A673 (cell line): ENCODE data around the gene BABAM2. TPM values are rescaled to one million over a fixed set of nuclear protein-coding genes. Genes with fewer than 3 reads are reported as not detected.

Experiments
- BruUV-seq: library from RNA; stranded (reverse); fragments of 400-500 nt; replicated peaks from 2 replicates; lab custom pipeline; 2021; lab: Mats Ljungman, UMichigan
- CTCF ChIA-PET: fragments of 300-600 bp; sonication (Branson Sonifier 250); formaldehyde crosslinking; loops from one replicate; lab custom pipeline; 2022; ENCODE audit warnings: antibody characterized with exemption; lab: Charles Lee
- POLR2A ChIA-PET: fragments of 300-600 bp; sonication (Branson Sonifier 250); formaldehyde crosslinking; loops from one replicate; lab custom pipeline; 2022; ENCODE audit warnings: antibody characterized with exemption; ENCODE audit not compliant: low non-redundant PET; lab: Charles Lee
- DNase-seq: peaks from one replicate; pipeline ENCODE4 v3.0.0-alpha.2; 2015; ENCODE audit warnings: low spot score
- H3K27ac ChIP-seq: fragments of 200-600 bp; sonication (generic); 2 replicates; pipeline ENCODE4 v1.5.1; 2016; ENCODE audit warnings: mixed run types, low read depth, mild to moderate bottlenecking, mixed read lengths, antibody characterized with exemption, low read length; ENCODE audit not compliant: poor library complexity, severe bottlenecking
- H3K27me3 ChIP-seq: fragments of 200-600 bp; sonication (generic); replicated peaks from 2 replicates; pipeline ENCODE4 v1.6.1; 2017; ENCODE audit warnings: mixed run types, low read depth, mild to moderate bottlenecking, mixed read lengths, antibody characterized with exemption, low read length; ENCODE audit not compliant: insufficient read depth, poor library complexity
- H3K36me3 ChIP-seq: fragments of 200-600 bp; sonication (generic); 2 replicates; pipeline ENCODE4 v1.6.1; 2016; ENCODE audit warnings: mixed run types, mild to moderate bottlenecking, mixed read lengths, antibody characterized with exemption, low read length; ENCODE audit not compliant: insufficient read depth, poor library complexity, severe bottlenecking
- H3K4me1 ChIP-seq: fragments of 200-600 bp; sonication (generic); 2 replicates; pipeline ENCODE4 v1.6.1; 2017; ENCODE audit warnings: mixed run types, mild to moderate bottlenecking, mixed read lengths, antibody characterized with exemption, low read length; ENCODE audit not compliant: insufficient read depth, poor library complexity, severe bottlenecking
- H3K4me3 ChIP-seq: fragments of 200-600 bp; sonication (generic); 2 replicates; pipeline ENCODE4 v1.5.1; 2016; ENCODE audit warnings: low read depth, mixed run types, mild to moderate bottlenecking, mixed read lengths, low read length; ENCODE audit not compliant: poor library complexity, severe bottlenecking
- H3K9me3 ChIP-seq: fragments of 200-600 bp; sonication (generic); 2 replicates; pipeline ENCODE4 v1.6.1; 2016; ENCODE audit warnings: mixed run types, low read depth, mild to moderate bottlenecking, mixed read lengths, antibody characterized with exemption, low read length; ENCODE audit not compliant: poor library complexity, severe bottlenecking
- CTCF ChIP-seq: fragments of 300-800, 200-600 bp; sonication (generic); conservative IDR thresholded peaks from 2 replicates; pipeline ENCODE4 v1.5.1; 2017; ENCODE audit warnings: low read depth, mild to moderate bottlenecking, antibody characterized with exemption, low read length, moderate library complexity, mixed read lengths
- EZH2 ChIP-seq: fragments of 200-600 bp; sonication (generic); IDR thresholded peaks from 2 replicates; pipeline ENCODE4 v1.6.1; 2017; ENCODE audit warnings: borderline replicate concordance, low read depth, mild to moderate bottlenecking, mixed read lengths, antibody characterized with exemption, low read length; ENCODE audit not compliant: poor library complexity, severe bottlenecking
- intact Hi-C: fragments of 100-400 bp; cut with micrococcal nuclease; formaldehyde crosslinking; loops from one replicate; pipeline ENCODE4 v1.10.0; 2022; ENCODE audit not compliant: unreplicated experiment
- total RNA-seq: library from RNA; stranded (reverse); gene quantifications from 2 replicates; pipeline ENCODE4 v1.2.3, GENCODE V29; 2021

Gene BABAM2
- total RNA-seq, 1 experiment from 2014 or later = 21.8 TPM

GRCh38 chr2:28312307-28313219, 422.0 kb downstream of the BABAM2 start:
- Histone ChIP-seq H3K4me3 (no peak overlapping the region), H3K9me3 (no peaks in the 10 kb centered on the region), H3K4me1 (no peaks in the 10 kb centered on the region), H3K36me3 (no peaks in the 10 kb centered on the region), H3K27ac (no peak overlapping the region), H3K27me3 (no peaks in the 10 kb centered on the region)
- BruUV-seq = no TSS peak
- ChIA-PET CTCF (no interaction called here), POLR2A (no interaction called here)
- DNase-seq = no peak
- no peak for TF ChIP-seq EZH2
- no peak for TF ChIP-seq CTCF
- intact Hi-C loops = no loop called here

GRCh38 chr2:28313220-28313784, 422.8 kb downstream of the BABAM2 start:
- intact Hi-C loops = no loop called here
- Histone ChIP-seq H3K27me3 (no peaks in the 10 kb centered on the region), H3K4me3 (no peak overlapping the region), H3K27ac (no peak overlapping the region), H3K36me3 (no peaks in the 10 kb centered on the region), H3K4me1 (no peaks in the 10 kb centered on the region), H3K9me3 (no peaks in the 10 kb centered on the region)
- no peak for DNase-seq
- no TSS peak for BruUV-seq
- POLR2A ChIA-PET = no interaction called here
- CTCF ChIA-PET = no interaction called here
- TF ChIP-seq EZH2 = no peak
- TF ChIP-seq CTCF = no peak

GRCh38 chr2:28314968-28315367, 424.4 kb downstream of the BABAM2 start:
- no peaks in the 10 kb centered on the region for H3K9me3 ChIP-seq
- TF ChIP-seq CTCF (no peak), EZH2 (no peak)
- DNase-seq = no peak
- intact Hi-C loops = no loop called here
- H3K27ac ChIP-seq = no peak overlapping the region
- H3K36me3 ChIP-seq = no peaks in the 10 kb centered on the region
- no peaks in the 10 kb centered on the region for H3K4me1 ChIP-seq
- ChIA-PET POLR2A (interaction anchor here (0.7 kb wide), 1 partner anchor 46 kb away, joined by 3 read pairs; no protein-coding TSS in a partner anchor), CTCF (no interaction called here)
- no TSS peak for BruUV-seq
- no peaks in the 10 kb centered on the region for H3K27me3 ChIP-seq
- H3K4me3 ChIP-seq = no peak overlapping the region
